Measurements from ENCODE around the gene GRK6.

GRK6 gene

GRCh38 chr5:177449140-177450061 lies 22.9 kb downstream of the GRK6 start:
- no peak for TF ChIP-seq EP300 (IDR thresholded peaks at IDR 0.05; ENCODE audit: borderline replicate concordance)
- no peak for TF ChIP-seq TEAD4 (IDR thresholded peaks at IDR 0.05)
- no peak for TF ChIP-seq USF1 (IDR thresholded peaks at IDR 0.05)
- no peak for TF ChIP-seq TCF12 (IDR thresholded peaks at IDR 0.05; ENCODE audit: low read depth)
- TF ChIP-seq EGR1 (IDR thresholded peaks at IDR 0.05): no peak
- TF ChIP-seq CEBPB (IDR thresholded peaks at IDR 0.05): no peak
- TF ChIP-seq YY1 (IDR thresholded peaks at IDR 0.05; ENCODE audit: low read depth): no peak
- TF ChIP-seq FOXM1 (IDR thresholded peaks at IDR 0.05; ENCODE audit: borderline replicate concordance, low read depth): no peak
- no peak for TF ChIP-seq ZBTB7A (IDR thresholded peaks at IDR 0.05; ENCODE audit: low read depth)
- no peak for TF ChIP-seq MAX (IDR thresholded peaks at IDR 0.05)
- TF ChIP-seq CREB1 (IDR thresholded peaks at IDR 0.05; ENCODE audit: low read depth): no peak
- no peak for TF ChIP-seq RAD21 (IDR thresholded peaks at IDR 0.05; ENCODE audit: low read depth)
- no peak for TF ChIP-seq TAF1 (IDR thresholded peaks at IDR 0.05; ENCODE audit: low read depth)
- no peak for TF ChIP-seq REST (IDR thresholded peaks at IDR 0.05; ENCODE audit: low read depth)
- TF ChIP-seq NFIC (IDR thresholded peaks at IDR 0.05): no peak

- no peak for TF ChIP-seq RAD21 (IDR thresholded peaks at IDR 0.05; ENCODE audit: low read depth)
- no peak for TF ChIP-seq CREB1 (IDR thresholded peaks at IDR 0.05; ENCODE audit: low read depth)
- no peak for TF ChIP-seq EGR1 (IDR thresholded peaks at IDR 0.05)
- TF ChIP-seq MAX (IDR thresholded peaks at IDR 0.05): no peak
- TF ChIP-seq TCF12 (IDR thresholded peaks at IDR 0.05; ENCODE audit: low read depth): no peak
- TF ChIP-seq YY1 (IDR thresholded peaks at IDR 0.05; ENCODE audit: low read depth): no peak
- no peak for TF ChIP-seq TEAD4 (IDR thresholded peaks at IDR 0.05)
- TF ChIP-seq NFIC (IDR thresholded peaks at IDR 0.05): no peak
- TF ChIP-seq TAF1 (IDR thresholded peaks at IDR 0.05; ENCODE audit: low read depth): no peak
- no peak for TF ChIP-seq ZBTB7A (IDR thresholded peaks at IDR 0.05; ENCODE audit: low read depth)
- no peak for TF ChIP-seq REST (IDR thresholded peaks at IDR 0.05; ENCODE audit: low read depth)
- no peak for TF ChIP-seq CEBPB (IDR thresholded peaks at IDR 0.05)
- TF ChIP-seq FOXM1 (IDR thresholded peaks at IDR 0.05; ENCODE audit: borderline replicate concordance, low read depth): no peak
- TF ChIP-seq USF1 (IDR thresholded peaks at IDR 0.05): no peak
- no peak for TF ChIP-seq EP300 (IDR thresholded peaks at IDR 0.05; ENCODE audit: borderline replicate concordance)
Observed at GRCh38 chr5:177450667-177451424, 24.4 kb downstream of the GRK6 start.

- TF ChIP-seq CEBPB (IDR thresholded peaks at IDR 0.05) (no peak), CREB1 (IDR thresholded peaks at IDR 0.05; ENCODE audit: low read depth) (no peak), TCF12 (IDR thresholded peaks at IDR 0.05; ENCODE audit: low read depth) (no peak), MAX (IDR thresholded peaks at IDR 0.05) (no peak), TEAD4 (IDR thresholded peaks at IDR 0.05) (no peak), NFIC (IDR thresholded peaks at IDR 0.05) (no peak), RAD21 (IDR thresholded peaks at IDR 0.05; ENCODE audit: low read depth) (no peak), ZBTB7A (IDR thresholded peaks at IDR 0.05; ENCODE audit: low read depth) (no peak), FOXM1 (IDR thresholded peaks at IDR 0.05; ENCODE audit: borderline replicate concordance, low read depth) (no peak), EGR1 (IDR thresholded peaks at IDR 0.05) (no peak), EP300 (IDR thresholded peaks at IDR 0.05; ENCODE audit: borderline replicate concordance) (no peak), YY1 (IDR thresholded peaks at IDR 0.05; ENCODE audit: low read depth) (no peak), REST (IDR thresholded peaks at IDR 0.05; ENCODE audit: low read depth) (no peak), USF1 (IDR thresholded peaks at IDR 0.05) (no peak), TAF1 (IDR thresholded peaks at IDR 0.05; ENCODE audit: low read depth) (no peak)
Observed at GRCh38 chr5:177452688-177453638, 26.5 kb downstream of the GRK6 start.

All from Ishikawa (cell line).